Measurements from ENCODE around the gene APLP1.
A peak's percentile ranks its signal among the peaks of the same experiment; 100 is the strongest.
"Not testable (repeated sequence)": the region's sequence is repeated elsewhere in the genome, so short reads cannot be mapped to it uniquely, and the experiment has no call there.

The APLP1 gene

DNA sequence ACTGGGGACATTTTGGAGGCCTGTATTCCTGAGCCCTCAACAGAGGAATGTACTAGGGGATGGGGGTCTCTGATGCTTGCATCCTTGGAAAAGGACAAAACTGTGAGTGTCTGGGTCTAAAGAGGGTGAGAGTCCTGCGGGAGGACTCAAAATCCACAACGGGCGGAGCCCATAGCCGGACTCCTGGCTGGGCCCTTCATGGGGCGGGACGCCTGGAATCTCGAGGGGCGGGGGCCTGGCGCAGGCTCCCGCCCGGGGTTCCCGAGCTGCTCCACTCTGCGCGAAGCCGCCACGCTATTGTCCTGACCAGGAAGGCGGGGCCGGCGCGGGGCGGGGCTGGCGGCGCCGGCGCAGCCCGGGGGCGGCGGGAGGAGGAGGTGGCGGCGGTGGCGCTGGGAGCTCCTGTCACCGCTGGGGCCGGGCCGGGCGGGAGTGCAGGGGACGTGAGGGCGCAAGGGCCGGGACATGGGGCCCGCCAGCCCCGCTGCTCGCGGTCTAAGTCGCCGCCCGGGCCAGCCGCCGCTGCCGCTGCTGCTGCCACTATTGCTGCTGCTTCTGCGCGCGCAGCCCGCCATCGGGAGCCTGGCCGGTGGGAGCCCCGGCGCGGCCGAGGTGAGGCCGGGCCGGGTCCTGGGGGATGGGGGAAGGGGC, at the start of gene APLP1:
APLP1 (plus strand) TSS at position 403 of the 651 bp plus-strand sequence; CDS start at position 466, 63 bp downstream.
- DNase-seq (ENCODE audit: low spot score), result peak; percentile 54

DNA sequence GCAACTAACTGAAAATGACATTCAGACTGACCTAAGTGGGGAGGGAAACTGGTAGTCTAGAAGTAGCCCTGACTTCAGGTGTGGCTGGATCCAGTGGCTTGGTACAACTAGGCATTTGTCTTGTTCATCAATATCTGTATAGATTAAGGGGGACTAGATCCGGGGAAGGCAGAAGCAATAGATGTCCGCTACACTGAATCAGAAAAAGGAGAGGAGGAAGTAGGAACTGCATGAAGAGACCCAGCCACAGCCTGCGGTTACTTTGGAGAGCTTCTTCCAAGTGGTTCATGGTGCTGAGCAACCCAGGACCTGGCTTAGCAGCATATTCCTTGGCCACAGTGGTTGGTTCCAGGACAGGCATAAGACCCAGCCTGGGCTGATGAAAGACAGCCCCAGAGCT, 45.8 kb upstream of the APLP1 start:
- no peak for DNase-seq (ENCODE audit: low spot score)

DNA sequence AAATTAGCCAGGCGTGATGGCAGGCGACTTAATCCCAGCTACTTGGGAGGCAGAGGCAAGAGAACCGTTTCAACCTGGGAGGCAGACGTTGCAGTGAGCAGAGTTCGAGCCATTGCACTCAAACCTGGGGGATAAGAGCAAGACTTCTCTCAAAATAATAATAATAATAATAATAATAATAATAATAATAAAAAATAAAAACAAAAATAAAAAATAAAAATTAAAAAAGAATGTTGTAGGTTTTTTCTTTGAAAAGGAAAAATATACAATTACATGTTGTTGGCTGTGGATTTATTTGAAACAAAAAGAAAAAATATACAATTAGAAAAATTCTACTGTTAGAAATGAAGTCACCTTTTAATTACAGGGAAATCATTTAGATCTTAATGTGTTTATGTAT, 44.2 kb upstream of the APLP1 start:
- no peak for DNase-seq (ENCODE audit: low spot score)

DNA sequence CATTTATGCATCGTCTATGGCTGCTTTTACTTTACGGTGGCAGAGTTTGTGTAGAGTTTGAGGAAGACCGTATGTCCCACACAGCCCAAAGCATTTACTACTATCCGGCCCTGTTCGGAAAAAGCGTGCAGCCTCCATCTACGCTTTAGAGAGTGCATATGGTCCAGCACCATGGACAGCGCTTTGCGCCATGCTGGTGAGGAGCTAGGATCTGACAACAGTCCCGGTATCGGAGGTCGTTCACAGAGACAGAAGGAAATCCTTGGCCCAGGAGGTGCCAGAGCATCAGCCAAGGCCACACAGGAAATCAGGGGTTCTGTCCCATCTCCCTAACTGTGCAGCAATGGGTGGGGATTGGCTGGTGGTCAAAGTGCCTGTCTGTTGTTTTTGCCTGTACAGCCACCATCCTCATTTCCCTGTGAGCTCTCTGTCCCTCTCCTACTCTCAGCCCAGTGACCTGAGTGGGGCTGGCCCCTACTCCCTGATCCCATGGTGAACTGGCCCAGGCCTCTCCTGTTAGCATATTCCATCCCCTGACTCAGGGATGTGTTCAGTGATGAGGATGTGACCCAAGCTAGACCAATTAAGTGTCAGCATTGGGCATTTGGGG, 39.6 kb upstream of the APLP1 start:
- DNase-seq (ENCODE audit: low spot score), result peak; percentile 40

DNA sequence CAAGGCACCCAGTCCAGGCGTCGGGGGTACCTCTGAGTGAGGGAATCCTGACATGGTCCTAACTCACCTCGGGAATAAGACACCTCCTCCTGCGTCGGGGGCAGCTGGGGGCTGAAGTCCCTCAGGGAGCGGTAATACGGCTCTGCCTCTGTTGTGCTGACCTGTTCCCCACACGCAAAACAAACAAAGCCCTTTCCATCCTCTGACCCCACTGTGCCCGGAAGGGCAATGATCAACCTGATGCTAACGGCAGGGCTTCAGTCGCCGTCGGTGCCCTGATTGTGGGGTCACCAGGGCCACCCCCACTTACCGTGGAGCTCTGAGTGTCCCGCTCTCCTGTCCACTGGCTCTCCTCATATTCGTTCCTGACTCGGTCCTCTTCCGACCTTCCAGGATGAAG, 37.4 kb upstream of the APLP1 start:
- no peak for DNase-seq (ENCODE audit: low spot score)

DNA sequence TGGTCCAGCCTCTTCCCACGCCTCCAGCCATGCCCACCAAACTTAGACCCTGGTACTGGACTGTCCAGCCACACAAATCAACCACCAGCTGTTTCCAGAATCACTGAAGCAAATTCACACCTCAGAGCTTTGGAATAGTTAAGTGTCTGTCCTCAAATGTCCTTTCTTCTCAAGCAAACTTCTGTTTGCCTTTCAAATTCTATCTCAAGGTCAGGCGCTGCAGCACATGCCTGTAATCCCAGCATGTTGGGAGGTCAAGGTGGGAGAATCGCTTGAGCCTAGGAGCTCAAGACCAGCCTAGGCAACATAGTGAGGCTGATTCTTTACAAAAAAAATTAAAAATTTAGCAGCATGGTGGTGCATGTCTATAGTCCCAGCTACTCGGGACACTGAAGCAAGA, 36.3 kb upstream of the APLP1 start:
- no peak for DNase-seq (ENCODE audit: low spot score)

DNA sequence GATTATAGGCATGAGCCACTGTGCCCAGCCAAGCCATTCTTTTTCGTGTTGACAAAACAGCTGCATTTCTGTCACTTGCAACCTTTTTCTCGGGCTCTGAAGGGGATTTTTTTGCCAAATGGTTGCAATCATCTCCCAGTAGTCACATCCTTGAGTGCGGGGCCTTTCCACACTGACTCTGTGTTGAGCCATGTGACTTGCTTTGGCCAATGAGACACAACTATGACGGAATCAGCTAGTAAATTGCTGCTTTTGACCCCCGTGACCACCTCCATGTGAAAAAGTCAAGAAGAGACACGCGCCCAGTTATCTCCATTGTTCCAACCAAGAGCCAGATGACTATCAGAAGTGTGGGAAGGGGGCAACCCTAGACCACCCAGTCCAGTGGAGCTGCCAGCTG, 34.4 kb upstream of the APLP1 start:
- no peak for DNase-seq (ENCODE audit: low spot score)

DNA sequence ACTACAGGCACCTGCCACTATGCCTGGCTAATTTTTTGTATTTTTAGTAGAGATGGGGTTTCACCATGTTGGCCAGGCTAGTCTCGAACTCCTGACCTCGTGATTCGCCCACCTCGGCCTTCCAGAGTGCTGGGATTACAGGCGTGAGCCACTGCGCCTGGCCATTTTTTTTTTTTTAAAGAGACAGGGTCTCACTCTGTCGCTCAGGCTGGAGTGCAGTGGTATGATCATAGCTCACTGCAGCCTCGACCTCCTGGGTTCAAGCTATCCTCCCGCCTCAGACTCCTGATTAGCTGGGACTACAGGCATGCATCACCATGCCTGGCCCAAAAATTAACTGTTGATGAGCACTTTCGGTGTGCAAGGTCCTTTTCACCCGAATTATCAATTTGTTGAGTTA, 32.3 kb upstream of the APLP1 start:
- DNase-seq (ENCODE audit: low spot score), result not testable (repeated sequence)

DNA sequence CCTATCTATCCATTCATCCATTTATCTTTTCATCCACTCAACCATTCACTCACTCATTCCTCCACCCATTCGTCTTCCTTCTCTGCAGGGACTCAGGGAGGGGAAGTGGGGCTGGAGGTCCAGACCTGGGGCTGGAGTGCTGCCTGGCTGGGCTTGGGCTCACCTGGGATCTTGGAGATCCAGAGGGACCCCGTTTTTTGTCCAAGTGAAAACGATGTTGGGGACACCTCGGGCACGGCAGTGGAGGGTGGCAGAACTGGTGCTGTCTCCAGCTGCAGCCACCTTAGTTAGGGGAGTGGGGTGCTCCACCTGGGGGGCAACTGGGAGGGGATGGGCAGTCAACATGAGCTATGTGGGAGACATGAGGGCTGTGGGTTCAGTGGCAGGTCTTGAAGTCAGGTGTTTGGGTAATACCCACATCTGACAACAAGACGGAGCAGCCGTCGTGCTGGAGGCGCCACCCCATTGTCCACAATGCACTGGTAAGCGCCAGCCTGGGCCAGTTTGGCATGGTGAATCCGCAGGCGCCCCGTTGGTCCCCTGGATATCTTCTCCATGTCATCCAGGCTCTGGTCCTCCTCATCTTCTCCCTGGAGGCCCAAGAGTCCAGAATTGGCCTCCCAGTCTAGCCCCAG, 26.3 kb upstream of the APLP1 start:
- DNase-seq (ENCODE audit: low spot score), result no peak

DNA sequence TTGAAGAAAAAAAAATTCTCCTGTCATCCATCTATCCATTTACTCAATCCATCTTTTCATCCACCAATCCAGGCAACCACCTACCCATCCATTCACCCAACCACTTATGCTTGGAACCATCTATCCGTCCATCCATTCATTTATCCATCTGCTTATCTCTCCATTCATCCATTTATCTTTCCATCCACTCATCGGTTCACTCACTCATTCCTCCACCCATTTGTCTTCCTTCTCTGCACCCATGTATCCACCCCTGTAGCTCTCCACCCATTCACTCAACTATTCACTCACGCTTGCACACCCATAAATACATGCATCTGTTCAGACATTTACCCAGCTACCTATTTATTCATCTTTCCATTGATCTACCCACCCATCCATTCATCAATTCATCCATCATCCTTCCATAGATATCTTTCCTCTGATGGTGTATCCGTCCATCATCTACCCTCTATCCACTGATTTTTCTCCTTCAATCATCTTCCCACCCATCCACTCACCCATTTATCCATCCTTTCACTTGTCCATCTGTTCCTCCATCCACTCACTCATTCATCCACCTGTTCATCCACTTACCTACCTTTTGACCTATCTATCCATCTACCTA, 25.6 kb upstream of the APLP1 start:
- DNase-seq (ENCODE audit: low spot score), result no peak

DNA sequence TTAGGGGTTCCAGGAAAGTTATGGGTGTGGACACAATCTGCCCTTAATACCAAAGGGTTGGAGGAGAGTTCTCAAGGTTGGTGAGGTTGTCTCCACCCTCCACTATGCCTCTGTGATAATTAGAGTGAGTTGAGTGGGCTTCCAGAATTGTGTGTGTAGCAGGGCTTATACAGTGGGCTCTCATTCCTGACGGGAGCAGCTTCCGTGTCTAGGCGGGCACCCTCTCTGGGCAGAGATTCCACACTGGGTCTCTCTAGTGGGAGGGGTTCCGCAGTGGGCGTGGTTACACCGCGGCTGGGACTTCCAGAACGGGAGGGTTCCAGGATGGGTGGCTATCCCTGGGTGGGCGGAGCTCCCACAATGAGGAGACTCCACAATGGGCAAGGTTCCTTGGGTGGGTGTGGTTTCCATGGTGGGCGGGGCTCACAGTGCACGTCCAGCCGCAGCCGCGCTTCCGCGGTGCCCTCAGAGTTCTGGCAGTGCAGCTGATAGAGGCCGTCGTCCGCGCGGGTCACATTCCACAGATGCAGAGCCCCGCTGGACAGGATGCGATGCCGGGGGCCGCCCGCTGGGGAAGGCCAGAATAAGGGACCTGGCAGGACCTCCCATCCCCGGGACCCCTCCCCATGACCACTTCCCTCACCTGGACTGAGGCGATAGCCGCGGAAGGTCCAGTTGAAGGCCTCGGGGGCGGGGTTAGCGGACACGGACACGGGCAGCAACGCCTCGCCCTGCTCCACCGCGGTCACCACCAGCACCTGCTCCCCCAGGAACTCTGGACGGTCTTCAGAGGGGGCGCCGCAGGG, 24.5 kb upstream of the APLP1 start:
- no peak for DNase-seq (ENCODE audit: low spot score)

DNA sequence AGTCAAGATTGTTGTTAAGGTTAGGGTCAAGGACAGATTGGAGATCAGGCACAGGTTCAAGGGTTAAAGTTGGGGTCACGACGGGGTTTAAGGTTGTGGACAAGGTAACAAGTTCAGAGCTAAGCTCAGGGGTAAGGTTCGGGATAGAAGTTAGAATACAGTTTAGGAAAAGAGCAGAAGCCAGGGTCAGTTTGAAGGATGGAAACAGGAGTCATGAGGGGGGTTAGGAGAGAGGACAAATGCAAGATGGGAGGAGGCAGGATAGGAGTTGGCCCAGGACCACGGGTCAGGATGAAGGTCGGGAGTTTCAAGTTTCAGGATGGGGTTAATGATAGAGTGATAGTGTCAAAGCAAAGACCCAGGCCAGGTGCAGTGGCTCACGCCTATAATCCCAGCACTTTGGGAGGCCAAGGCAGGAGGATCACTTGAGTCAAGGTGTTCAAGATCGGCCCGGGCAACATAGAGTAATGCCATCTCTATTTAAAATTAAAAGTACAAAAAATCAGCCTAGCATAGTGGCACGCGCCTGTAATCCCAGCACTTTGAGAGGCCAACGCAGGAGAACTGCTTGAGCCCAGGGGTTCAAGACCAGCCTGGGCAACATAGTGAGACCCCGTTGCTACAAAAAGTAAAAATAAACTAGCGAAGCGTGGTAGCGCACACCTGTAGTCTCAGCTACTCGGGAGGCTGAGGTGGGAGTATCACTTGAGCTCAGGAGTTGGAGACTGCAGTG, 23.7 kb upstream of the APLP1 start:
- DNase-seq (ENCODE audit: low spot score), result no peak

DNA sequence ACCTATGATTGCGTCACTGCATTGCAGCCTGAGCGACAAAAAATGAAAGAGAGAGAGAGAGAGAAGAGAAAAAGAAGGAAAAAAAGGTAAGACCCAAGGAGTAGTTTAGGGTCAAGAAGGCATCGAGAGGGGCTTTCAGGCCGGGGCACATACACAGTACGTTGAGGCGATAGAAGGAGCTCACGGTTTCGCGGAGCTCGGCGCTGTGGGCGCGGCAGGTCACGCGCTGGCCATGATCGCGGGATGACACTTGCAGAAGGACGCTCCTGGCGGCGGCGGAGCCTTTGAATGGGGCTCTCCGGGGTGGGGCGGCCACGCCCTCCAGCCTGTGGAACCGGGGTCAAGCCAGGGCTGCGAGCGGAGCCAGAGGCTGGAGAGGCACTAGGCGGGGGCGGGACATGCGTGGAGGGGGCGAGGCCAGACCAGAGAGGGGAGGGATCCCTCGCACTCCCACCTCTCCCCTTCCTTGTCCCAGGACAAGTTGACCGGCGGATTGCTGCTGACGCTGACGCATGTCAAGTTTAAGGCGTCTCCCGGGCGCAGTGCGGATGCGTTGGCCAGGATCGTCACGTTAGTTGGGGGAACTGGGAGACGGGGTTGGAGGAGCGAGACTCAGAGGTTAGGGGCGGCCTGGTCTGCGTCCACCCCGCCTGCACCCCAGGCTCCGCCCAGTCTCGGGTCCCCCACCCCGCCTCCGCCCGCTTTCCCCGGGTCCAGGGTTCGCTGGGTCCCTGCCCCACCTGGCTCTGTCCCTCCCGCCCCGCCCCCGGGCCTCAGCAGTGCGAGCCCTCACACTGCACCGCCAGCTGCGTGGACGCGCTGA, 22.9 kb upstream of the APLP1 start:
- DNase-seq (ENCODE audit: low spot score), result no peak

DNA sequence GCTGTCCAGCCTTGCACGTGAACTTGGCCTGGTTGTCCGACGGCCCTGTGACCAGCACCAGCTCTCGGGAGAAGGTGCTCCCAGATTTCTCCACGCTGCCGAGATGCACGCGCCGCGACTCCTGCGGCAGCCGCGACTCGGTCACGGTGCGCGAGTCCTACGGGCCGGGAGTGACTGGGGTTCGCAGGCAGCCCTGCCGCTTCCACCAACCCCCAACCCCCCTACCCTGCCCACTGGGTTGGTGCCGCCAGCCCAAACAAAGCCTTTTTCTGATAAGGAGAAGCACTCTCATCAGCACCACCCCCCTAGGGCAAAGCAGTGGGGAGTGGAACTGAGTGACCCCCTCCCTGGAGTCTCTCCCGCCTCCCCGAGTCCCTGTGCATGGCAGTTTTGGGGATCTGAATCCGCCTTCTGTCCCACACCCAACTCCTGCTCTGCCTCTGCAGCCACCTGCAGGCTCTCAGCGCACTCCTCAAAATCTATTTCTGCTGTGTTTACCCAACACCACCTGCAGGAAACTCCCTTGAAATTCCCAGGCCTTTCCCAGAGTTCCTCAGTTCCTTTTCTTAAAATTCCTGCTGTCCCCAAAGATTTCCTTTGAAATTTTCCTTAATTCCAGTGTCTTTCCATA, 22.2 kb upstream of the APLP1 start:
- no peak for DNase-seq (ENCODE audit: low spot score)

DNA sequence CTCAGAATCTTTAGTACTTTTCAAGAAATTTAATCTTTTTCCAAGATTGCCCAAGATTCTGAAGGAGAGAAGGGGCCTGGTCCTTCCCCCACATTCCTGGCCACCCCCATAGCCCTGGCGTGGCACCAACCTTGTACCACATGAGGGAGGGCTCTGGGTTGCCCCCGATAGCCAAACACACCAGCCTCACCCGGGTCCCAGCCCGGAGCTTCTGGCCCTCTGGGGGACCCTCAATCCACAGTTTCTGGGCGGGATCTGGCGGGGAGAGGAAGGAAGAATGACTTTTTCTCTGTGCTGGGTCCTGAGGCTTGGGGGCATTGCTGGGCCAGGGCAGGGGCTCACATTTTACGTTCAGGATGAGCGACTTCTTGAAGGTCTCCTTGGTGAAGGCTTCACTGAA, 20.5 kb upstream of the APLP1 start:
- DNase-seq (ENCODE audit: low spot score), result no peak

DNA sequence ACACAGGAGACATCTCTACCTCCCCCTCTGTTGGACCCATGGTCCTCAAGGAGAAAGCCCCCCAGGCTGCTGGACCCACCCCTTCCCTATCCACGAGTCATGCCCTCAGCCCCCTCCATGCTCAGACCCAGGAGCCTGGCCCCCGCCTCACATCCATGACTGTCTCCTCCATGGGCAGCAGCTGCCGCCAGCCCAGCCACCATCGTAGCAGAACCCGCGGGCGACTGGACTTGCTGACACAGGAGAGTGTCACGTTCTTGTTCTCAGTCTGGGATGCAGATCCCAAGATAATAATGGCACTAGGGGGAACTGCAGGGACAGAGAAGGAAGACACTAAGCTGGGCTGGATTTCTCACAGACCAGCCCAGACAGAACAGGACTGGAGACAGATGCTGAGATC, 19.9 kb upstream of the APLP1 start:
- no peak for DNase-seq (ENCODE audit: low spot score)

DNA sequence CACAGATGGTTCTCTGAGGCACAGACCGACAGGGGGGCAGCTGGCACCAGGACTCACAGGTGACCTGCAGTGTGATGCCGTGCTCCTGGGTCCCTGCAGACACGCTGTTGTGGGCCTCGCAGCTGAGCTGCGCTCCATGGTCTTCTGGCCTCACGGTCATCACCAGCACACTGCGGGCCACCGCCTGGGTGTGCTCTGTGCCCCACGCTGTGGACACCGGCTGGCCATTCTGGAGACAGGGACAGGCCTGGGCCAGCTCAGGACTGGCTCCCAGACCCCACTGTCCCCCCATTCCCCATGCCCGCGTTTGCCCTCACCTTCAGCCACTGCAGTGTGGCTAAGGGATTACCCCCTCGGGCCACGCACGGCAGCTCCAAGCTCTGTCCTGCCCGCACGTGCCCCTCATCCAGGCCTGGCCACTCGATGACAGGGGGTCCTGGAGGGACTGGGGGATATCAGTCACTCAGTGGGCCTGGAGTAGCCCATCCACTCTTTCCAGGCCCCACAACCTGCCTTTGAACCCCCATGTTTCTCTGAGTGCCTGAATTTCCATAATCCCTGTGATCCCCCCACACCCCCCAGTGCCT, 19.4 kb upstream of the APLP1 start:
- no peak for DNase-seq (ENCODE audit: low spot score)

DNA sequence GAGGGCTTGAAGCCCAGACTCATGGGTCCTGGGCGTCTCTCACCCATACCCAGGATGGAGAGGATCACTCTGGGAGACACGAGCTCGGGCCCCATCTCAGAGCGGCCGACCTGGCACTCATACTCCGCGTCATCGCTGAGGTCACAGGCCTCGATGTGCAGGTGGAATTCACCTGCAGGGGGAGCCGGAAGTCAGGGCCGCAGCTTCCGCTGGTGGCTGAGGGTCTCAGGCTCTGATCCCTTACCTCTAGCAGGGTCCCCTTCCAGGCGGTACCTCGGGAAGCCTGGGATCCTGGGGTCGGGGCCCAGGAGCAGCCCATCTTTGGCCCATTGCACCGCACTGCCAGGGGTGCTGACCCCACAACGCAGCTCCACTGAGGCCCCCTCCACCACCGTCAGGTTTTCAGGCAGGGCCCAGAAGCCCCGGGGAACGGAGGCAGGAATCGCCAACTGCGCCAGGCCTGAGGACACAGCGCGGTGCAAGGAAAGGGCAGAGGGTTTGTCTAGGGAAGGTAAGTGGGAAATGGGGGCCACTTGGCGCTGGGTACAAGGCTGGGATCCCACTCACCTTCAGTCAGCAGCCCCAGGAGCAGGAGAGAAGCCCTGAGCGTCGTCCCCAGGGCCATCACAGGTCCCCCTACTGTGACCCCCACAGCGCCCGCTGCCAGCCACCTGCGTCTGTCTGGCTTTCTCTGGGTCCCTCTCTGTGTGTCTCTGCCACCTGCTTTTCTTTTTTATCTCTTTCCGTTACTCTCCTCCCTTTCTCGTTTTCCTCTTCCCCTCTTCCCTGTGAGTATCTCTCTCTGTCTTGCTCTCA, 17.0 kb upstream of the APLP1 start:
- no peak for DNase-seq (ENCODE audit: low spot score)

Measured in activated CD4-positive, alpha-beta T cell treated with anti-CD3 and anti-CD28 coated beads, Interleukin-2, Interleukin-4, amounts not matched to agents 100 ng/mL and 50 ng/mL, durations not matched to agents 16 hours and 8 hours (primary cell).